ENCODE results near the gene MROH9.

Gene MROH9

GRCh38 chr1:171082606-171083005, 147.3 kb downstream of the MROH9 start:
- no peak for DNase-seq

GRCh38 chr1:171083222-171083621, 147.9 kb downstream of the MROH9 start:
- no peak for DNase-seq

- no peak for DNase-seq
These were observed 148.8 kb downstream of the MROH9 start for GRCh38 chr1:171084091-171084490.

GRCh38 chr1:171084870-171085269, 149.5 kb downstream of the MROH9 start:
- no peak for DNase-seq

- DNase-seq, result no peak
These were observed 152.6 kb downstream of the MROH9 start for GRCh38 chr1:171087896-171088295.

GRCh38 chr1:171090604-171091003, 155.3 kb downstream of the MROH9 start, which contains the start of gene FMO3:
Gene FMO3 (plus strand): TSS chr1:171090905. CDS start chr1:171092659, 1,754 bp downstream.
- DNase-seq, result no peak

- DNase-seq, result no peak
These were observed 168.5 kb downstream of the MROH9 start for GRCh38 chr1:171103862-171104261.

GRCh38 chr1:171107262-171107940, 172.1 kb downstream of the MROH9 start:
- no peak for DNase-seq

- no peak for DNase-seq
These were observed 172.6 kb downstream of the MROH9 start for GRCh38 chr1:171107969-171108368.

- DNase-seq, result no peak
These were observed 174.6 kb downstream of the MROH9 start for GRCh38 chr1:171109966-171110365.

- no peak for DNase-seq
These were observed 175.4 kb downstream of the MROH9 start for GRCh38 chr1:171110621-171111326.

- no peak for DNase-seq
These were observed 176.8 kb downstream of the MROH9 start for GRCh38 chr1:171112119-171112518.

- DNase-seq, result no peak
These were observed 178.0 kb downstream of the MROH9 start for GRCh38 chr1:171113382-171113781.
